ENCODE data around the gene LPXN. TPM values are rescaled to one million over a fixed set of nuclear protein-coding genes. Genes with fewer than 3 reads are reported as not detected.

Gene LPXN
- total and polyA plus RNA-seq, 2 donors (not counting 3 experiments of a cell fraction or from before 2014, with no cell fraction given), result 6.2 TPM

DNA sequence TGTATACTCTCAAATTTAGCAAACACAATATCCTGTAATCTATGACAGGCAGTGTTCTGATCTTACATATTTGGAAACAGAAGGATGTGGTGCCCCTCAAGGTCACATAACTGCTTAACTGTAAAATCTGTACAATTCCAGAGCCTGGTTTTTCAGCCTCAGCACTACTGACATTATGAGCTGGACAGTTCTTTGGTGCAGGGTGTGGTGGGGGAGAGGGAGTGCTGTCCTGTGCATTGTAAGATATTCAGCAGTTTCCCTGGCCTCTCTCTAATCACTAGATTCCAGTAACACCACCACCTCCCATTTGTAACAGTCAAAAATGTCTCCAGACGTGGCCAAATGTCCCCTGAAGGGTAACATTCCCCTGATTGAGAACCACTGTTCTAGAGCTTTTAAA, 65.9 kb downstream of the LPXN start:
- no peaks in the 10 kb centered on the region for H3K36me3 ChIP-seq (ENCODE audit: control insufficient read depth in 2 of 2, extremely low read depth in 1 of 2, insufficient read depth in 2 of 2, low read length in 2 of 2)
- TF ChIP-seq, protein P1, sequence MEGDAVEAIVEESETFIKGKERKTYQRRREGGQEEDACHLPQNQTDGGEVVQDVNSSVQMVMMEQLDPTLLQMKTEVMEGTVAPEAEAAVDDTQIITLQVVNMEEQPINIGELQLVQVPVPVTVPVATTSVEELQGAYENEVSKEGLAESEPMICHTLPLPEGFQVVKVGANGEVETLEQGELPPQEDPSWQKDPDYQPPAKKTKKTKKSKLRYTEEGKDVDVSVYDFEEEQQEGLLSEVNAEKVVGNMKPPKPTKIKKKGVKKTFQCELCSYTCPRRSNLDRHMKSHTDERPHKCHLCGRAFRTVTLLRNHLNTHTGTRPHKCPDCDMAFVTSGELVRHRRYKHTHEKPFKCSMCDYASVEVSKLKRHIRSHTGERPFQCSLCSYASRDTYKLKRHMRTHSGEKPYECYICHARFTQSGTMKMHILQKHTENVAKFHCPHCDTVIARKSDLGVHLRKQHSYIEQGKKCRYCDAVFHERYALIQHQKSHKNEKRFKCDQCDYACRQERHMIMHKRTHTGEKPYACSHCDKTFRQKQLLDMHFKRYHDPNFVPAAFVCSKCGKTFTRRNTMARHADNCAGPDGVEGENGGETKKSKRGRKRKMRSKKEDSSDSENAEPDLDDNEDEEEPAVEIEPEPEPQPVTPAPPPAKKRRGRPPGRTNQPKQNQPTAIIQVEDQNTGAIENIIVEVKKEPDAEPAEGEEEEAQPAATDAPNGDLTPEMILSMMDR (IDR thresholded peaks at IDR 0.05; ENCODE audit: extremely low read depth in 1 of 2, insufficient read depth in 1 of 2, low read depth in 1 of 2, low read length in 2 of 2), result no peak
- no peak for TF ChIP-seq POLR2A (IDR thresholded peaks at IDR 0.05; ENCODE audit: low read depth, low read length)
- TF ChIP-seq, protein P2, sequence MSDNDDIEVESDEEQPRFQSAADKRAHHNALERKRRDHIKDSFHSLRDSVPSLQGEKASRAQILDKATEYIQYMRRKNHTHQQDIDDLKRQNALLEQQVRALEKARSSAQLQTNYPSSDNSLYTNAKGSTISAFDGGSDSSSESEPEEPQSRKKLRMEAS (IDR thresholded peaks at IDR 0.05; ENCODE audit: insufficient read depth, insufficient read length), result no peak
- H2AFZ ChIP-seq (ENCODE audit: low read depth, low read length), result no peak overlapping the region
- no peak for FAIRE-seq
- no peak overlapping the region for H3K27ac ChIP-seq (ENCODE audit: insufficient read depth, low read depth, low read length)
- H3K79me2 ChIP-seq (ENCODE audit: control insufficient read depth, insufficient read depth, low read length), result no peaks in the 10 kb centered on the region
- no peaks in the 10 kb centered on the region for H3K4me1 ChIP-seq (ENCODE audit: control insufficient read depth, extremely low read depth, insufficient read depth, low read length)
- no peak for DNase-seq (ENCODE audit: low read depth, low spot score)
- H3K27me3 ChIP-seq (ENCODE audit: control insufficient read depth in 2 of 2, insufficient read depth in 2 of 2, low read length in 2 of 2), result peaks cover 7 to 15% of the 10 kb centered on the region in 2 experiments
- no peak overlapping the region for H3K9ac ChIP-seq (replicated peaks; ENCODE audit: extremely low read depth, insufficient read depth, low read length)
- H3K9me1 ChIP-seq (replicated peaks; ENCODE audit: control insufficient read depth, extremely low read depth, insufficient read depth, low read length), result no peaks in the 10 kb centered on the region
- dilution Hi-C loops (cut with MboI; ENCODE audit: extremely low pct_ligation_motif_present, low sequenced_read_pairs) (no loop called here), intact Hi-C loops (cut with micrococcal nuclease) (loop anchor here (5.0 to 10.0 kb wide), 3 partner anchors 445 to 1017 kb away; partner anchors contain the start of gene ZDHHC5)
- no peak overlapping the region for H3K4me3 ChIP-seq (replicated peaks in 1 of 3; ENCODE audit: insufficient read depth in 1 of 3, low read depth in 1 of 3, low read length in 3 of 3)
- no TSS peak for BruUV-seq (replicated peaks)
- no peaks in the 10 kb centered on the region for H4K20me1 ChIP-seq (replicated peaks; ENCODE audit: control insufficient read depth, extremely low read depth, insufficient read depth, low read length)
- H3K9me3 ChIP-seq (replicated peaks; ENCODE audit: control insufficient read depth, insufficient read depth, low read length), result no peaks in the 10 kb centered on the region
- POLR2A ChIA-PET, result no interaction called here
- CTCF ChIA-PET, result interaction anchor here (1.0 to 2.0 kb wide), 3 partner anchors 14 to 758 kb away, joined by 3 to 8 read pairs (median 3); partner anchors contain the start of gene BTBD18
- no peak overlapping the region for H3K4me2 ChIP-seq (ENCODE audit: insufficient read depth, low read length)

DNA sequence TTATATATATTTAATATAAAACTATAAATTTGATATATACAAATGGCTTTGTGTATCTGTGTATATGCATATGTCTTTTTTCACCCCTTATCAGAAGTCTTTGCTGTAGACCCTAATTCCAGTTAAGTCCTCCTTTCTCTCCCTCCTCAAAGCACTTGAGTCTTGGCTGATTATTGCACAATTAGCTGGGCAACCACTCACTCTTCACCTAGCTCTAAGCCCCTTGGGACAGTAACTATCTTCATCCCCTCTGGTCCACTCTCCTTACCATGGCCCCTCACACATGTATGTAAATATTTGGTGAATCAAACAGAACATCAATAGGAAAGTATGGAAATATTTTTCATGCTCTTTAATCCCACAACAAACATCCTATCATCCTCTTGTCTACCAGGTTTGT, 66.8 kb downstream of the LPXN start:
- ChIA-PET POLR2A (no interaction called here), CTCF (interaction anchor here (1.3 to 2.0 kb wide), 2 partner anchors 15 to 757 kb away, joined by 3 to 8 read pairs; partner anchors contain the start of gene BTBD18)
- Histone ChIP-seq H3K4me2 (ENCODE audit: insufficient read depth, low read length) (no peak overlapping the region), H2AFZ (ENCODE audit: low read depth, low read length) (no peak overlapping the region), H3K27me3 (ENCODE audit: control insufficient read depth in 2 of 2, insufficient read depth in 2 of 2, low read length in 2 of 2) (peaks cover 5 to 15% of the 10 kb centered on the region in 2 experiments), H4K20me1 (replicated peaks; ENCODE audit: control insufficient read depth, extremely low read depth, insufficient read depth, low read length) (no peaks in the 10 kb centered on the region), H3K27ac (ENCODE audit: insufficient read depth, low read depth, low read length) (no peak overlapping the region), H3K79me2 (ENCODE audit: control insufficient read depth, insufficient read depth, low read length) (no peaks in the 10 kb centered on the region), H3K9me1 (replicated peaks; ENCODE audit: control insufficient read depth, extremely low read depth, insufficient read depth, low read length) (no peaks in the 10 kb centered on the region), H3K4me3 (replicated peaks in 1 of 3; ENCODE audit: insufficient read depth in 1 of 3, low read depth in 1 of 3, low read length in 3 of 3) (no peak overlapping the region), H3K9ac (replicated peaks; ENCODE audit: extremely low read depth, insufficient read depth, low read length) (no peak overlapping the region), H3K36me3 (ENCODE audit: control insufficient read depth in 2 of 2, extremely low read depth in 1 of 2, insufficient read depth in 2 of 2, low read length in 2 of 2) (no peaks in the 10 kb centered on the region), H3K9me3 (replicated peaks; ENCODE audit: control insufficient read depth, insufficient read depth, low read length) (no peaks in the 10 kb centered on the region), H3K4me1 (ENCODE audit: control insufficient read depth, extremely low read depth, insufficient read depth, low read length) (no peaks in the 10 kb centered on the region)
- DNase-seq (ENCODE audit: low read depth, low spot score) (no peak), FAIRE-seq (no peak)
- intact Hi-C loops (cut with micrococcal nuclease), result no loop called here
- dilution Hi-C loops (cut with MboI; ENCODE audit: extremely low pct_ligation_motif_present, low sequenced_read_pairs), result no loop called here
- no peak for TF ChIP-seq MYC (IDR thresholded peaks at IDR 0.05; ENCODE audit: low read depth, low read length)
- no peak for TF ChIP-seq FOS (IDR thresholded peaks at IDR 0.05; ENCODE audit: borderline replicate concordance, insufficient read depth, low read length)
- no peak for TF ChIP-seq POLR2A (IDR thresholded peaks at IDR 0.05; ENCODE audit: low read depth, low read length)
- no peak for TF ChIP-seq GATA2 (IDR thresholded peaks at IDR 0.05; ENCODE audit: insufficient read depth, insufficient read length, low read depth, low read length)
- no peak for TF ChIP-seq JUN (IDR thresholded peaks at IDR 0.05; ENCODE audit: borderline replicate concordance, insufficient read depth, insufficient read length, low read depth)
- BruUV-seq (replicated peaks), result no TSS peak

All from endothelial cell of umbilical vein (primary cell).